ENCODE results near the gene UBXN4.
A peak's percentile ranks its signal among the peaks of the same experiment; 100 is the strongest.
"Not testable (repeated sequence)": the region's sequence is repeated elsewhere in the genome, so short reads cannot be mapped to it uniquely, and the experiment has no call there.

UBXN4 gene

GRCh38 chr2:135741395-135742324 is at the start of gene UBXN4:
UBXN4 (plus strand) TSS chr2:135741855; CDS start chr2:135741930, 75 bp downstream.
- peak within 1 kb of the TSS; percentile 83 for H3K4me3 ChIP-seq (ENCODE audit: low read depth, low read length)
- no peaks in the 10 kb centered on the region for H3K9me3 ChIP-seq (ENCODE audit: control insufficient read depth, insufficient read depth, low read length)
- H3K36me3 ChIP-seq (ENCODE audit: control insufficient read depth, insufficient read depth, low read length): no peaks in the 10 kb centered on the region
- peak within 1 kb of the TSS; percentile 96 for H3K9ac ChIP-seq (ENCODE audit: low read depth, low read length)
- no peaks in the 10 kb centered on the region for H3K27me3 ChIP-seq (ENCODE audit: control insufficient read depth, insufficient read depth, low read length)
- H3K4me1 ChIP-seq (ENCODE audit: control insufficient read depth, insufficient read depth, low read length): no peaks in the 10 kb centered on the region

- H3K4me3 ChIP-seq (ENCODE audit: low read depth, low read length): no peak overlapping the region
- no peaks in the 10 kb centered on the region for H3K9me3 ChIP-seq (ENCODE audit: control insufficient read depth, insufficient read depth, low read length)
- no peak overlapping the region for H3K9ac ChIP-seq (ENCODE audit: low read depth, low read length)
- no peaks in the 10 kb centered on the region for H3K4me1 ChIP-seq (ENCODE audit: control insufficient read depth, insufficient read depth, low read length)
- no peaks in the 10 kb centered on the region for H3K36me3 ChIP-seq (ENCODE audit: control insufficient read depth, insufficient read depth, low read length)
- H3K27me3 ChIP-seq (ENCODE audit: control insufficient read depth, insufficient read depth, low read length): no peaks in the 10 kb centered on the region
Observed at GRCh38 chr2:135694711-135695110, 46.9 kb upstream of the UBXN4 start.

- no peak overlapping the region for H3K9ac ChIP-seq (ENCODE audit: low read depth, low read length)
- H3K4me3 ChIP-seq (ENCODE audit: low read depth, low read length): no peak overlapping the region
- H3K9me3 ChIP-seq (ENCODE audit: control insufficient read depth, insufficient read depth, low read length): no peaks in the 10 kb centered on the region
- no peaks in the 10 kb centered on the region for H3K36me3 ChIP-seq (ENCODE audit: control insufficient read depth, insufficient read depth, low read length)
- no peaks in the 10 kb centered on the region for H3K4me1 ChIP-seq (ENCODE audit: control insufficient read depth, insufficient read depth, low read length)
- H3K27me3 ChIP-seq (ENCODE audit: control insufficient read depth, insufficient read depth, low read length): no peaks in the 10 kb centered on the region
Observed at GRCh38 chr2:135698838-135699237, 42.8 kb upstream of the UBXN4 start.

GRCh38 chr2:135701442-135701841 is 40.2 kb upstream of the UBXN4 start:
- Histone ChIP-seq H3K9me3 (ENCODE audit: control insufficient read depth, insufficient read depth, low read length) (no peaks in the 10 kb centered on the region), H3K4me3 (ENCODE audit: low read depth, low read length) (no peak overlapping the region), H3K27me3 (ENCODE audit: control insufficient read depth, insufficient read depth, low read length) (no peaks in the 10 kb centered on the region), H3K36me3 (ENCODE audit: control insufficient read depth, insufficient read depth, low read length) (no peaks in the 10 kb centered on the region), H3K4me1 (ENCODE audit: control insufficient read depth, insufficient read depth, low read length) (no peaks in the 10 kb centered on the region), H3K9ac (ENCODE audit: low read depth, low read length) (no peak overlapping the region)

GRCh38 chr2:135703300-135703699 is 38.4 kb upstream of the UBXN4 start:
- Histone ChIP-seq H3K9ac (ENCODE audit: low read depth, low read length) (no peak overlapping the region), H3K4me1 (ENCODE audit: control insufficient read depth, insufficient read depth, low read length) (no peaks in the 10 kb centered on the region), H3K9me3 (ENCODE audit: control insufficient read depth, insufficient read depth, low read length) (no peaks in the 10 kb centered on the region), H3K36me3 (ENCODE audit: control insufficient read depth, insufficient read depth, low read length) (no peaks in the 10 kb centered on the region), H3K4me3 (ENCODE audit: low read depth, low read length) (no peak overlapping the region), H3K27me3 (ENCODE audit: control insufficient read depth, insufficient read depth, low read length) (no peaks in the 10 kb centered on the region)

DNA sequence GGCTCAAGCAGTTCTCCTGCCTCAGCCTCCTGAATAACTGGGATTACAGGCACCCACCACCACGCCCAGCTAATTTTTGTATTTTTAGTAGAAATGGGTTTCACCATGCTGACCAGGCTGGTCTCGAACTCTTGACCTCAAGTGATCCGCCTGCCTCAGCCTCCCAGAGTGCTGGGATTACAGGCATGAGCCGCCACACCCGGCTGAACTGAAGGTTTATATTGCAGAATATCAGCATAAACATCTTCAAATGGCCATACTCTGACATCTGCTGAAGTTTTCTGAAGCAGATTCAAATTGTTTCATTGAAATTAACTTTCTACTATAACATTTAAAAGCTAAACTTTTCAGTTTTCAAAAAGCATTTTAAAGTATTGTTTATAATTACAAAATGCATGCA is 37.6 kb upstream of the UBXN4 start:
- H3K4me3 ChIP-seq (ENCODE audit: low read depth, low read length); H3K4me1 ChIP-seq (ENCODE audit: control insufficient read depth, insufficient read depth, low read length); H3K9ac ChIP-seq (ENCODE audit: low read depth, low read length); H3K9me3 ChIP-seq (ENCODE audit: control insufficient read depth, insufficient read depth, low read length); H3K36me3 ChIP-seq (ENCODE audit: control insufficient read depth, insufficient read depth, low read length); H3K27me3 ChIP-seq (ENCODE audit: control insufficient read depth, insufficient read depth, low read length): not testable (repeated sequence)

- H3K4me3 ChIP-seq (ENCODE audit: low read depth, low read length): no peak overlapping the region
- H3K9me3 ChIP-seq (ENCODE audit: control insufficient read depth, insufficient read depth, low read length): no peaks in the 10 kb centered on the region
- H3K27me3 ChIP-seq (ENCODE audit: control insufficient read depth, insufficient read depth, low read length): no peaks in the 10 kb centered on the region
- H3K4me1 ChIP-seq (ENCODE audit: control insufficient read depth, insufficient read depth, low read length): no peaks in the 10 kb centered on the region
- no peak overlapping the region for H3K9ac ChIP-seq (ENCODE audit: low read depth, low read length)
- H3K36me3 ChIP-seq (ENCODE audit: control insufficient read depth, insufficient read depth, low read length): no peaks in the 10 kb centered on the region
Observed at GRCh38 chr2:135708159-135708558, 33.5 kb upstream of the UBXN4 start.

DNA sequence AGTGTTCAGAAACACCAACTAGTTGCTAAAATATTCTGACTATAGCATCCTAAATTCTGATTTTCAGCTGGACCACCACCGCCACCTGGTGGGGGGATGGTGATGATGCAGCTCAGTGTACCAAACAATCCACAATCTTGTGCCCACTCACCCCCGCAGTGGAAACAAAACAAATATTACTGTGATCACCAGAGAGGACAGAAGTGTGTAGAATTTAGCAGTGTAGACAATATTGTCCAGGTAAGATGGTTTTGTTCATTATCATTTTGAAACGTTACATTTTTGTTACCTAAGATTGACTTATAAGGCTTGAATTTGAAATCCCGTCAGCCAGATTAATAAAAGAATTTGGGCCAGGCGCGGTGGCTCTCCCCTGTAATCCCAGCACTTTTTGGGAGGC is 31.7 kb upstream of the UBXN4 start:
- Histone ChIP-seq H3K9ac (ENCODE audit: low read depth, low read length) (no peak overlapping the region), H3K36me3 (ENCODE audit: control insufficient read depth, insufficient read depth, low read length) (no peaks in the 10 kb centered on the region)

DNA sequence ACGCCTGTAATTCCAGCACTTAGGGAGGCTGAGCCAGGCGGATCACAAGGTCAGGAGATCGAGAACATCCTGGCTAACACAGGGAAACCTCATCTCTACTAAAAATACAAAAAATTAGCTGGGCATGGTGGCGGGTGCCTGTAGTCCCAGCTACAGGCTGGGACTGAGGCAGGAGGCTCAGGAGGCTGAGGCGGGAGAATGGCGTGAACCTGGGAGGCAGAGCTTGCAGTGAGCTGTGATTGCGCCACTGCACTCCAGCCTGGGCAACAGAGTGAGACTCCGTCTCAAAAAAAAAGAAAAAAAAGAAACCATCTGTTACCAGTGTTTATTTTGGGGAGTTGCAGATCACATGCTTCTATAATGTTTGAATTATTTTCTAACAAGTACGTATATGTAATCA is 26.6 kb upstream of the UBXN4 start:
- H3K9me3 ChIP-seq (ENCODE audit: control insufficient read depth, insufficient read depth, low read length); H3K36me3 ChIP-seq (ENCODE audit: control insufficient read depth, insufficient read depth, low read length): not testable (repeated sequence)

More for the DNA sequence above, 31.7 kb upstream of the UBXN4 start:
- Histone ChIP-seq H3K27me3 (ENCODE audit: control insufficient read depth, insufficient read depth, low read length) (no peaks in the 10 kb centered on the region), H3K9me3 (ENCODE audit: control insufficient read depth, insufficient read depth, low read length) (no peaks in the 10 kb centered on the region), H3K4me3 (ENCODE audit: low read depth, low read length) (no peak overlapping the region), H3K4me1 (ENCODE audit: control insufficient read depth, insufficient read depth, low read length) (no peaks in the 10 kb centered on the region)

GRCh38 chr2:135728064-135728743 is 13.5 kb upstream of the UBXN4 start:
- Histone ChIP-seq H3K4me3 (ENCODE audit: low read depth, low read length) (no peak overlapping the region), H3K9ac (ENCODE audit: low read depth, low read length) (no peak overlapping the region), H3K27me3 (ENCODE audit: control insufficient read depth, insufficient read depth, low read length) (no peaks in the 10 kb centered on the region), H3K9me3 (ENCODE audit: control insufficient read depth, insufficient read depth, low read length) (no peaks in the 10 kb centered on the region), H3K36me3 (ENCODE audit: control insufficient read depth, insufficient read depth, low read length) (no peaks in the 10 kb centered on the region), H3K4me1 (ENCODE audit: control insufficient read depth, insufficient read depth, low read length) (no peaks in the 10 kb centered on the region)

More for the DNA sequence above, 26.6 kb upstream of the UBXN4 start:
- not testable (repeated sequence) for H3K4me3 ChIP-seq (ENCODE audit: low read depth, low read length); H3K27me3 ChIP-seq (ENCODE audit: control insufficient read depth, insufficient read depth, low read length); H3K9ac ChIP-seq (ENCODE audit: low read depth, low read length); H3K4me1 ChIP-seq (ENCODE audit: control insufficient read depth, insufficient read depth, low read length)

- Histone ChIP-seq H3K4me3 (ENCODE audit: low read depth, low read length) (no peak overlapping the region), H3K9me3 (ENCODE audit: control insufficient read depth, insufficient read depth, low read length) (no peaks in the 10 kb centered on the region), H3K4me1 (ENCODE audit: control insufficient read depth, insufficient read depth, low read length) (no peaks in the 10 kb centered on the region), H3K27me3 (ENCODE audit: control insufficient read depth, insufficient read depth, low read length) (no peaks in the 10 kb centered on the region), H3K36me3 (ENCODE audit: control insufficient read depth, insufficient read depth, low read length) (no peaks in the 10 kb centered on the region), H3K9ac (ENCODE audit: low read depth, low read length) (no peak overlapping the region)
Observed at GRCh38 chr2:135732561-135732960, 9.1 kb upstream of the UBXN4 start.

DNA sequence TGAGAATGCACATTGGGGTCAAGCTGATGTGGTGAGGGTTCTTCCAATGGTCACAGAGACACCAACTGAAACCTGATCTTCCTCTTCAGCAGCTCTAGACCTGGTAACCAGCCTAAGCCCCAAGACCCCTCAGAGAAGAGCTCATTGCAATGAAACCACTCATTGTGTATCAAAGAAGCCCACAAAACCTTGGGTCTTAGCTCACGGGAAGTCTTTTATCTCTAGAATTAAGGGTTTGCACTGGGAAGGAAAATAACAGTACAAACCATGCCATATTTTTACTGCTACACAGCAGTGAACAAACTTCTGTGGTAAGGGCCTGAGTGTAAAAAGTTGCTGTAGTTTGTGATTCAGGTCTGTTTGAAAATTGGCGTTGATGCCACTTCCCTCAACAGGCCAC is 8.6 kb upstream of the UBXN4 start:
- Histone ChIP-seq H3K4me3 (ENCODE audit: low read depth, low read length) (no peak overlapping the region), H3K9me3 (ENCODE audit: control insufficient read depth, insufficient read depth, low read length) (no peaks in the 10 kb centered on the region), H3K4me1 (ENCODE audit: control insufficient read depth, insufficient read depth, low read length) (no peaks in the 10 kb centered on the region), H3K9ac (ENCODE audit: low read depth, low read length) (no peak overlapping the region), H3K36me3 (ENCODE audit: control insufficient read depth, insufficient read depth, low read length) (no peaks in the 10 kb centered on the region), H3K27me3 (ENCODE audit: control insufficient read depth, insufficient read depth, low read length) (no peaks in the 10 kb centered on the region)
